ENCODE data around the gene RNF125.

The RNF125 gene

DNA sequence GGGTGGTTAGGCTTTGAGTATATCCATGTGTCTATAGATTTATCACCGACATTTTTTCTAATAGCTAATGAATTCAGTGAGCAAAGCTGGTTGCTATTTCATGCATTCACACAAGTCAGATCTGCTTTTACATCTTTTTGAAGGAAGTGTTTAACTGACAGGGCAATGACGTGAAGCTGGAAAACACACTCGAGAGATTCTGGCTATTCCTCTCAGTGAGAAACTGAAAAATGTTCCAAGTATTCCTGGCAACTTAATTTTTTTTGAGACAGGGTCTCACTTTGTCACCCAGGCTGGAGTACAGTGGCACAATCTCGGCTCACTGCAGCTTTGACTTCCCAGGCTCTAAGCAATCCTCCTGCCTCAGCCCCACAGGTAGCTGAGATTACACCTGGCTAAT is 94.2 kb downstream of the RNF125 start:
- H3K27me3 ChIP-seq, result no peaks in the 10 kb centered on the region
- H3K4me3 ChIP-seq (ENCODE audit: low read depth, low read length), result no peak overlapping the region
- H3K9me3 ChIP-seq, result no peaks in the 10 kb centered on the region
- H3K36me3 ChIP-seq, result no peaks in the 10 kb centered on the region; the same call in 1 of the 2 replicates
- H3K4me1 ChIP-seq, result no peaks in the 10 kb centered on the region
- TF ChIP-seq, protein P1, sequence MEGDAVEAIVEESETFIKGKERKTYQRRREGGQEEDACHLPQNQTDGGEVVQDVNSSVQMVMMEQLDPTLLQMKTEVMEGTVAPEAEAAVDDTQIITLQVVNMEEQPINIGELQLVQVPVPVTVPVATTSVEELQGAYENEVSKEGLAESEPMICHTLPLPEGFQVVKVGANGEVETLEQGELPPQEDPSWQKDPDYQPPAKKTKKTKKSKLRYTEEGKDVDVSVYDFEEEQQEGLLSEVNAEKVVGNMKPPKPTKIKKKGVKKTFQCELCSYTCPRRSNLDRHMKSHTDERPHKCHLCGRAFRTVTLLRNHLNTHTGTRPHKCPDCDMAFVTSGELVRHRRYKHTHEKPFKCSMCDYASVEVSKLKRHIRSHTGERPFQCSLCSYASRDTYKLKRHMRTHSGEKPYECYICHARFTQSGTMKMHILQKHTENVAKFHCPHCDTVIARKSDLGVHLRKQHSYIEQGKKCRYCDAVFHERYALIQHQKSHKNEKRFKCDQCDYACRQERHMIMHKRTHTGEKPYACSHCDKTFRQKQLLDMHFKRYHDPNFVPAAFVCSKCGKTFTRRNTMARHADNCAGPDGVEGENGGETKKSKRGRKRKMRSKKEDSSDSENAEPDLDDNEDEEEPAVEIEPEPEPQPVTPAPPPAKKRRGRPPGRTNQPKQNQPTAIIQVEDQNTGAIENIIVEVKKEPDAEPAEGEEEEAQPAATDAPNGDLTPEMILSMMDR (IDR thresholded peaks at IDR 0.05; ENCODE audit: low read depth, low read length), result no peak
- DNase-seq, result no peak

DNA sequence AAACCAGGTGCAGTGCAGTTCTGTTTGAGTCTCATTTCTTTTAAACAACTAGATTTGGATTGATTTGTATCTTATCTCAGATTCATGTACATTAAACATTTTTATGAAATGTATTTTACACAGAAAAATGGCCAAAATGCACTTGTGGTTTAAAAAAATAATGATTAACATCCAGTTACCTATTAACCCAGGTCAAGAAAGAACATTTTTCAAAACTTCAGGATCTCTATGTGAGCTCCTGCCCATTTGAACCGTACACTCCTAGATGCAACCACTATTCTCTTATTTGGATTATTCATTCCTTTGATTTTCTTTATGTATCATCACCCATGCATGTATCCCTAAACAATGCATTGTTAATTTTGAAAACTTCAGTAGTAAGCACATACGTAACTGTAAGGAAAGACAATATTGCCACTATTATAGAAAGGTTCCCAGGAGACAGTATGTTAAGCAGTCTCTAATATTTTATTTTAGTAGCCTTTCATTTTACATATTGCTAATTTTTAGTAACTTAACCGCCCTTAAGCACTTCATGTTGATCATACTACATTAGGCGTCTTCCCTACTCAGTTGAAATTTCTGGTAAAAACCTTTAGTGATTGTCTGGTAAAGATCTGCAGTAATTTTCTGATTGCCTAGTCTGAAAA is 95.8 kb downstream of the RNF125 start:
- no peaks in the 10 kb centered on the region for H3K27me3 ChIP-seq
- H3K9me3 ChIP-seq, result no peaks in the 10 kb centered on the region
- no peak for DNase-seq
- no peak overlapping the region for H3K4me3 ChIP-seq (ENCODE audit: low read depth, low read length)
- no peaks in the 10 kb centered on the region; the same call in 1 of the 2 replicates for H3K36me3 ChIP-seq
- no peaks in the 10 kb centered on the region for H3K4me1 ChIP-seq
- TF ChIP-seq, protein P1 (IDR thresholded peaks at IDR 0.05; ENCODE audit: low read depth, low read length), result no peak

DNA sequence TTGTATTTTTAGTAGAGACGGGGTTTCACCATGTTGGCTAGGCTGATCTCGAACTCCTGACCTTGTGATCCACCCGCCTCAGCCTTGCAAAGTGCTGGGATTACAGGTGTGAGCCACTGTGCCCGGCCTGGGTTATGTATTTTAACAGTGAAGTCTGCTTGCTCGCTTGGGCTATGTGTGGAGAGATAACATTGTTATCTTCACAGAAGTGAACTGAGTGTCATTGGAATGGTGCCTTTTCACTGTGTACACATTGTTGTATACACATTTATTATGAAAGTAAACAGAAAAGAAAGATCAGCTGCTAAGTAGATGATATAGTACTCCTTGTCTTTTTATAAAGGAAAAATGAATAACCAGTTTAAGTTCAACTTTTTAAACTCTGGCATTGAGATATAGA is 103.4 kb downstream of the RNF125 start:
- Histone ChIP-seq H3K27me3 (no peaks in the 10 kb centered on the region), H3K4me3 (ENCODE audit: low read depth, low read length) (no peak overlapping the region), H3K9me3 (no peaks in the 10 kb centered on the region), H3K36me3 (no peaks in the 10 kb centered on the region), H3K4me1 (no peaks in the 10 kb centered on the region)
- TF ChIP-seq, protein P1 (IDR thresholded peaks at IDR 0.05; ENCODE audit: low read depth, low read length), result no peak
- no peak for DNase-seq
